GM12878 (cell line): ENCODE data around the gene LSP1. TPM values are rescaled to one million over a fixed set of nuclear protein-coding genes. Genes with fewer than 3 reads are reported as not detected.

Source experiments
- ATAC-seq: fragments of 200-7000 bp; cut with Tn5 transposase; 3 replicates; pipeline ENCODE4 v1.9.1; 2020; ENCODE audit warnings: mild to moderate bottlenecking, moderate library complexity
- BruUV-seq: library from RNA; stranded (reverse); fragments of 400-500 nt; replicated peaks from 2 replicates; lab custom pipeline; 2021; lab: Mats Ljungman, UMichigan
- CTCF ChIA-PET: fragments of 300-600 bp; sonication (Branson Sonifier 250); formaldehyde crosslinking; extraction: SDS; loops from one replicate; lab custom pipeline; 2021; ENCODE audit warnings: inconsistent platforms; lab: Yijun Ruan, JAX
- POLR2A ChIA-PET: fragments of 350-600 bp; formaldehyde crosslinking; extraction: SDS; loops from one replicate; lab custom pipeline; 2021; ENCODE audit warnings: inconsistent platforms; lab: Charles Lee
- RAD21 ChIA-PET: fragments of 300-600 bp; sonication (Branson Sonifier 250); formaldehyde crosslinking; loops from one replicate; lab custom pipeline; 2023; ENCODE audit warnings: antibody characterized with exemption; ENCODE audit not compliant: unreplicated experiment; lab: Charles Lee
- SMC1A ChIA-PET: fragments of 300-600 bp; sonication (Branson Sonifier 250); formaldehyde crosslinking; loops from one replicate; lab custom pipeline; 2023; ENCODE audit not compliant: unreplicated experiment, uncharacterized antibody; lab: Charles Lee
- DNase-seq: peaks from one replicate; pipeline ENCODE4 v3.0.0-alpha.2; 2011; ENCODE audit warnings: low read depth, low spot score
- FAIRE-seq: peaks from 3 replicates; lab custom pipeline; 2011; peaks lifted over from hg19 to GRCh38; lab: Jason Lieb, UNC
- H2AFZ ChIP-seq: 2 replicates; pipeline ENCODE4 v1.6.0; 2011; ENCODE audit warnings: low read depth, low read length, control low read depth; ENCODE audit not compliant: control insufficient read depth
- H3K27ac ChIP-seq: 2 replicates; pipeline ENCODE4 v1.5.1; 2011; ENCODE audit warnings: control low read depth; ENCODE audit not compliant: control insufficient read depth, insufficient read depth
- H3K27me3 ChIP-seq, 2 experiments: replicated peaks in 1 of 2; 2 replicates each; pipeline versions ENCODE4 v1.6.0 to v1.6.1; 2011; ENCODE audit warnings: low read length in 1 of 2; ENCODE audit not compliant: control insufficient read depth in 2 of 2, insufficient read depth in 2 of 2
- H3K36me3 ChIP-seq, 2 experiments: 2 replicates each; pipeline ENCODE4 v1.5.1; 2011; ENCODE audit warnings: low read length in 1 of 2; ENCODE audit not compliant: control insufficient read depth in 2 of 2, insufficient read depth in 2 of 2
- H3K4me1 ChIP-seq: 2 replicates; pipeline ENCODE4 v1.6.1; 2011; ENCODE audit warnings: mild to moderate bottlenecking, low read length, moderate library complexity, mixed read lengths; ENCODE audit not compliant: control insufficient read depth, insufficient read depth
- H3K4me2 ChIP-seq: 2 replicates; pipeline ENCODE4 v1.6.0; 2011; ENCODE audit warnings: control low read depth; ENCODE audit not compliant: control insufficient read depth, insufficient read depth
- H3K4me3 ChIP-seq: fragments of 200-600 bp; sonication (generic); 2 replicates; pipeline ENCODE4 v1.5.1; 2016
- H3K79me2 ChIP-seq: 2 replicates; pipeline ENCODE4 v1.6.0; 2011; ENCODE audit warnings: low read length; ENCODE audit not compliant: control insufficient read depth, insufficient read depth
- H3K9ac ChIP-seq: 2 replicates; pipeline ENCODE4 v1.8.0; 2011; ENCODE audit warnings: low read length, control low read depth, mixed read lengths; ENCODE audit not compliant: control insufficient read depth, insufficient read depth
- H3K9me3 ChIP-seq: replicated peaks from 3 replicates; pipeline ENCODE4 v1.5.1; 2011; ENCODE audit warnings: mild to moderate bottlenecking, low read length; ENCODE audit not compliant: control insufficient read depth, insufficient read depth
- H4K20me1 ChIP-seq: 2 replicates; pipeline ENCODE4 v1.6.0; 2011; ENCODE audit not compliant: control insufficient read depth, insufficient read depth
- BMI1 ChIP-seq: fragments of 450-650 bp; IDR thresholded peaks from 2 replicates; pipeline ENCODE4 v1.6.1; 2016; ENCODE audit warnings: mild to moderate bottlenecking, moderate library complexity, borderline replicate concordance
- DPF2 ChIP-seq: fragments of 450-650 bp; IDR thresholded peaks from 2 replicates; pipeline ENCODE4 v1.6.1; 2017; ENCODE audit warnings: mild to moderate bottlenecking
- EP300 ChIP-seq, 2 experiments: fragments of 150-350 bp in 1 of 2; IDR thresholded peaks; 2 replicates each; pipeline ENCODE4 v1.6.1; 2011 to 2012; ENCODE audit warnings: low read depth in 2 of 2, low read length in 2 of 2, borderline replicate concordance in 1 of 2, improper control_type of control experiment in 1 of 2, inconsistent platforms in 1 of 2; ENCODE audit not compliant: control insufficient read depth in 1 of 2
- EZH2 ChIP-seq: IDR thresholded peaks from 2 replicates; pipeline ENCODE4 v1.6.1; 2012; ENCODE audit warnings: low read depth, mild to moderate bottlenecking, control low read depth, inconsistent platforms, low read length, borderline replicate concordance; ENCODE audit not compliant: control insufficient read depth
- GABPA ChIP-seq: IDR thresholded peaks from 2 replicates; pipeline ENCODE4 v1.6.1; 2014; ENCODE audit warnings: antibody characterized with exemption, low read depth, mild to moderate bottlenecking, inconsistent platforms
- HCFC1 ChIP-seq: fragments of 150-350 bp; IDR thresholded peaks from 2 replicates; pipeline ENCODE4 v1.6.1; 2014; ENCODE audit warnings: low read length
- HDAC2 ChIP-seq: fragments of 200-600 bp; sonication (generic); IDR thresholded peaks from 2 replicates; pipeline ENCODE4 v1.6.1; 2017
- POLR2AphosphoS5 ChIP-seq: IDR thresholded peaks from 2 replicates; pipeline ENCODE4 v1.6.1; 2011; ENCODE audit warnings: mild to moderate bottlenecking, low read length, inconsistent platforms
- POU2F2 ChIP-seq: IDR thresholded peaks from 3 replicates; pipeline ENCODE4 v1.6.1; 2011; ENCODE audit warnings: low read depth, mild to moderate bottlenecking, low read length, borderline replicate concordance
- RUNX3 ChIP-seq: IDR thresholded peaks from 2 replicates; pipeline ENCODE4 v1.6.1; 2012; ENCODE audit warnings: low read length, inconsistent platforms
- SKIL ChIP-seq: fragments of 450-650 bp; IDR thresholded peaks from 2 replicates; pipeline ENCODE4 v1.6.1; 2017; ENCODE audit warnings: mild to moderate bottlenecking, low read depth, inconsistent platforms; ENCODE audit not compliant: poor library complexity, severe bottlenecking
- SMARCA5 ChIP-seq: fragments of 450-650 bp; IDR thresholded peaks from 2 replicates; pipeline ENCODE4 v1.6.1; 2017; ENCODE audit warnings: mild to moderate bottlenecking
- WGBS: methylation state at CpG from one replicate; pipeline ENCODE4 v1.1.6; 2016; ENCODE audit warnings: low lambda C conversion rate; ENCODE audit not compliant: insufficient replicate concordance, insufficient coverage; ENCODE audit errors: missing lambda C conversion rate; 5-methylcytosine and 5-hydroxymethylcytosine counted together
- in situ Hi-C: fragments of 300-500 bp; cut with MboI; formaldehyde crosslinking; loops from 9 replicates; pipeline ENCODE4 v1.14.3; 2018; ENCODE audit warnings: mixed read lengths
- intact Hi-C: fragments of 100-400 bp; cut with micrococcal nuclease; formaldehyde crosslinking; loops from one replicate; pipeline ENCODE4 v1.14.2; 2022; ENCODE audit not compliant: unreplicated experiment
- polyA plus RNA-seq, 11 experiments: library from polyadenylated mRNA; depleted of rRNA in 4 of 11; unstranded in 6 of 11; stranded (reverse) in 5 of 11; fragments of >200 nt; fragmentation: Nextera tagmentation in 4 of 11; fragmentation: Illumina TruSeq in 1 of 11; extraction: Ambion mirVana in 4 of 11; extraction: Trizol in 1 of 11; gene quantifications; 1 replicate in 1 of 11; 2 replicates in 10 of 11; pipeline versions ENCODE4 v1.2.1 to v1.2.3, GENCODE V29; 2011 to 2016; ENCODE audit warnings: inconsistent platforms in 2 of 11, missing spikeins in 2 of 11, low read depth in 1 of 11
- total RNA-seq, 4 experiments: library from RNA; depleted of rRNA in 3 of 4; stranded (reverse); fragments of >200 nt in 3 of 4; fragmentation: Illumina TruSeq in 1 of 4; extraction: Trizol in 1 of 4; gene quantifications; 2 replicates each; pipeline versions ENCODE4 v1.2.1 to v1.2.3, GENCODE V29; 2013 to 2021
- TF ChIP-seq, protein P1 (sequence below): fragments of 450-650 bp; IDR thresholded peaks from 2 replicates; pipeline ENCODE4 v1.6.1; 2014; ENCODE audit warnings: mild to moderate bottlenecking
- TF ChIP-seq, protein P2 (sequence below): IDR thresholded peaks from 2 replicates; pipeline ENCODE4 v1.6.1; 2012; ENCODE audit warnings: low read depth, low read length, improper control_type of control experiment
- TF ChIP-seq, protein P3 (sequence below): fragments of 450-650 bp; IDR thresholded peaks from 2 replicates; pipeline ENCODE4 v1.6.1; 2017; ENCODE audit warnings: borderline replicate concordance

Gene LSP1
- total and polyA plus RNA-seq, 10 of the 15 experiments (the other 5 are each of a cell fraction or from before 2014, with no cell fraction given): 19.2 to 488 (median 369) TPM

- ChIA-PET POLR2A (no interaction called here), RAD21 (no interaction called here), SMC1A (no interaction called here), CTCF (interaction anchor here (1.3 to 2.0 kb wide), 2 partner anchors 21 to 34 kb away, joined by 3 to 10 read pairs; no protein-coding TSS in a partner anchor)
- BruUV-seq: no TSS peak
- DNase-seq (no peak), ATAC-seq (no peak), FAIRE-seq (no peak)
- Histone ChIP-seq H3K9ac (no peak overlapping the region), H3K79me2 (no peaks in the 10 kb centered on the region), H3K27me3 (no peaks in the 10 kb centered on the region), H2AFZ (no peak overlapping the region), H3K4me2 (no peak overlapping the region), H3K4me1 (no peaks in the 10 kb centered on the region), H3K4me3 (no peak overlapping the region), H3K36me3 (no peaks in the 10 kb centered on the region), H3K27ac (no peak overlapping the region), H4K20me1 (no peaks in the 10 kb centered on the region), H3K9me3 (no peaks in the 10 kb centered on the region; the same call in 2 of the 3 replicates)
- in situ Hi-C loops: loop anchor here (5.0 kb wide), 1 partner anchor 33 kb away; no protein-coding TSS in a partner anchor
- WGBS: 91% methylated on average over 2 of the region's 2 CpGs
- intact Hi-C loops: loop anchor here (1.0 kb wide), 1 partner anchor 22 kb away; no protein-coding TSS in a partner anchor
- TF ChIP-seq SKIL (no peak), SMARCA5 (no peak), HDAC2 (no peak), HCFC1 (no peak), POLR2AphosphoS5 (peak; percentile 71; the same call in 1 of the 2 replicates), GABPA (no peak), RUNX3 (no peak; the same call in 1 of the 2 replicates), BMI1 (0 out of 2 replicates have a peak, but pooled peaks have one; percentile 17), EP300 (IDR thresholded peaks at IDR 0.05; ENCODE audit: borderline replicate concordance in 1 of 2, control insufficient read depth in 1 of 2, low read depth in 2 of 2, low read length in 2 of 2) (no peak), EZH2 (no peak), DPF2 (no peak), POU2F2 (no peak)
- TF ChIP-seq, protein P1, sequence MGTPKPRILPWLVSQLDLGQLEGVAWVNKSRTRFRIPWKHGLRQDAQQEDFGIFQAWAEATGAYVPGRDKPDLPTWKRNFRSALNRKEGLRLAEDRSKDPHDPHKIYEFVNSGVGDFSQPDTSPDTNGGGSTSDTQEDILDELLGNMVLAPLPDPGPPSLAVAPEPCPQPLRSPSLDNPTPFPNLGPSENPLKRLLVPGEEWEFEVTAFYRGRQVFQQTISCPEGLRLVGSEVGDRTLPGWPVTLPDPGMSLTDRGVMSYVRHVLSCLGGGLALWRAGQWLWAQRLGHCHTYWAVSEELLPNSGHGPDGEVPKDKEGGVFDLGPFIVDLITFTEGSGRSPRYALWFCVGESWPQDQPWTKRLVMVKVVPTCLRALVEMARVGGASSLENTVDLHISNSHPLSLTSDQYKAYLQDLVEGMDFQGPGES: no peak
- TF ChIP-seq, protein P2, sequence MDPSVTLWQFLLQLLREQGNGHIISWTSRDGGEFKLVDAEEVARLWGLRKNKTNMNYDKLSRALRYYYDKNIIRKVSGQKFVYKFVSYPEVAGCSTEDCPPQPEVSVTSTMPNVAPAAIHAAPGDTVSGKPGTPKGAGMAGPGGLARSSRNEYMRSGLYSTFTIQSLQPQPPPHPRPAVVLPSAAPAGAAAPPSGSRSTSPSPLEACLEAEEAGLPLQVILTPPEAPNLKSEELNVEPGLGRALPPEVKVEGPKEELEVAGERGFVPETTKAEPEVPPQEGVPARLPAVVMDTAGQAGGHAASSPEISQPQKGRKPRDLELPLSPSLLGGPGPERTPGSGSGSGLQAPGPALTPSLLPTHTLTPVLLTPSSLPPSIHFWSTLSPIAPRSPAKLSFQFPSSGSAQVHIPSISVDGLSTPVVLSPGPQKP: no peak
- TF ChIP-seq, protein P3, sequence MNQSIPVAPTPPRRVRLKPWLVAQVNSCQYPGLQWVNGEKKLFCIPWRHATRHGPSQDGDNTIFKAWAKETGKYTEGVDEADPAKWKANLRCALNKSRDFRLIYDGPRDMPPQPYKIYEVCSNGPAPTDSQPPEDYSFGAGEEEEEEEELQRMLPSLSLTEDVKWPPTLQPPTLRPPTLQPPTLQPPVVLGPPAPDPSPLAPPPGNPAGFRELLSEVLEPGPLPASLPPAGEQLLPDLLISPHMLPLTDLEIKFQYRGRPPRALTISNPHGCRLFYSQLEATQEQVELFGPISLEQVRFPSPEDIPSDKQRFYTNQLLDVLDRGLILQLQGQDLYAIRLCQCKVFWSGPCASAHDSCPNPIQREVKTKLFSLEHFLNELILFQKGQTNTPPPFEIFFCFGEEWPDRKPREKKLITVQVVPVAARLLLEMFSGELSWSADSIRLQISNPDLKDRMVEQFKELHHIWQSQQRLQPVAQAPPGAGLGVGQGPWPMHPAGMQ: no peak
Observed at GRCh38 chr11:1915795-1916131, 62.9 kb downstream of the LSP1 start.
